Stimulated activated naive CD8-positive, alpha-beta T cell treated with anti-CD3 and anti-CD28 coated beads, Interleukin-15, amount 100 ng/mL, for 72 hours (primary cell): ENCODE data around the gene TMEM250.

Source experiments
- ATAC-seq: fragments of 150-1000 bp; cut with Tn5 transposase; 2 replicates; pipeline ENCODE4 v1.10.0; 2021; ENCODE audit warnings: mild to moderate bottlenecking, moderate library complexity
- DNase-seq, 2 donors: peaks; one replicate each; pipeline ENCODE4 v3.0.0; 2021 to 2022
- H3K27ac Mint-ChIP-seq, 2 donors: one replicate each; pipeline ENCODE4 v1.8.0; 2022; ENCODE audit warnings: mild to moderate bottlenecking in 2 of 2, mixed read lengths in 2 of 2, moderate library complexity in 2 of 2
- H3K27me3 Mint-ChIP-seq: one replicate; pipeline ENCODE4 v1.8.0; 2022; ENCODE audit warnings: mixed read lengths
- H3K4me1 Mint-ChIP-seq: one replicate; pipeline ENCODE4 v1.8.0; 2022; ENCODE audit warnings: mild to moderate bottlenecking, mixed read lengths
- H3K4me3 Mint-ChIP-seq, 2 donors: one replicate each; pipeline ENCODE4 v1.8.0; 2022; ENCODE audit warnings: mild to moderate bottlenecking in 2 of 2, mixed read lengths in 2 of 2, moderate library complexity in 1 of 2
- H3K9me3 Mint-ChIP-seq, 2 donors: one replicate each; pipeline ENCODE4 v1.8.0; 2022; ENCODE audit warnings: mixed read lengths in 2 of 2

Gene TMEM250

DNA sequence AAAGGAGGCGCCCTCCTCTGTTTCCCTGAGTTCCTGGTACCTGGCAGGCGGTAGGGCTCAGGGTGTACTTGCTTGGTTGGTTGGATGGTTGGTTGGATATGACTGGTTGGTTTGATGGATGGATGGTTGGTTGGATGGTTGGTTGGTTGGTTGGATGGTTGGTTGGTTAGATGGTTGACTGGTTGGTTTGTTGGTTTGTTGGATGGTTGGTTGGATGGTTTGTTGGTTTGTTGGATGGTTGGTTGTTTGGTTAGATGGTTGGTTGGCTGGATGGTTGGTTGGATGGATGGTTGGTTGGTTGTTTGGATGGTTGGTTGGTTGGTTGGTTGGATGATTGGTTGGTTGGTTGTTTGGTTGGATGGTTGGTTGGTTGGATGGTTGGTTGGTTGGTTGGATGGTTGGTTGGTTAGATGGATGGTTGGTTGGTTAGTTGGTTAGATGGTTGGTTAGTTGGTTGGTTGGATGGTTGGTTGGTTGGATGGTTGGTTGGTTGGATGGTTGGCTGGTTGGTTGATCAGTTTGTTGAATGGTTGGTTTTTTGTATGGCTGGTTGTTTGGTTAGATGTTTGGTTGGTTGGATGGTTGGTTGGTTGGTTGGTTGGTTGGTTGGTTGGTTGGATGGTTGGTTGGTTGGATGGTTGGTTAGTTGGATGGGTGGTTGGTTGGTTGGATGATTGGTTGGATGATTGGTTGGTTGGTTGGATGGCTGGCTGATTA is 6.5 kb upstream of the TMEM250 start:
- peak overlapping the region in 1 of 2 donors; percentile 43 for H3K27ac Mint-ChIP-seq
- H3K4me1 Mint-ChIP-seq, result peaks cover 11% of the 10 kb centered on the region
- peaks cover 20% of the 10 kb centered on the region for H3K27me3 Mint-ChIP-seq
- peaks cover 5 to 11% of the 10 kb centered on the region in 2 donors for H3K9me3 Mint-ChIP-seq
- ATAC-seq (no peak), DNase-seq (no peak)
- H3K4me3 Mint-ChIP-seq, result no peak overlapping the region

DNA sequence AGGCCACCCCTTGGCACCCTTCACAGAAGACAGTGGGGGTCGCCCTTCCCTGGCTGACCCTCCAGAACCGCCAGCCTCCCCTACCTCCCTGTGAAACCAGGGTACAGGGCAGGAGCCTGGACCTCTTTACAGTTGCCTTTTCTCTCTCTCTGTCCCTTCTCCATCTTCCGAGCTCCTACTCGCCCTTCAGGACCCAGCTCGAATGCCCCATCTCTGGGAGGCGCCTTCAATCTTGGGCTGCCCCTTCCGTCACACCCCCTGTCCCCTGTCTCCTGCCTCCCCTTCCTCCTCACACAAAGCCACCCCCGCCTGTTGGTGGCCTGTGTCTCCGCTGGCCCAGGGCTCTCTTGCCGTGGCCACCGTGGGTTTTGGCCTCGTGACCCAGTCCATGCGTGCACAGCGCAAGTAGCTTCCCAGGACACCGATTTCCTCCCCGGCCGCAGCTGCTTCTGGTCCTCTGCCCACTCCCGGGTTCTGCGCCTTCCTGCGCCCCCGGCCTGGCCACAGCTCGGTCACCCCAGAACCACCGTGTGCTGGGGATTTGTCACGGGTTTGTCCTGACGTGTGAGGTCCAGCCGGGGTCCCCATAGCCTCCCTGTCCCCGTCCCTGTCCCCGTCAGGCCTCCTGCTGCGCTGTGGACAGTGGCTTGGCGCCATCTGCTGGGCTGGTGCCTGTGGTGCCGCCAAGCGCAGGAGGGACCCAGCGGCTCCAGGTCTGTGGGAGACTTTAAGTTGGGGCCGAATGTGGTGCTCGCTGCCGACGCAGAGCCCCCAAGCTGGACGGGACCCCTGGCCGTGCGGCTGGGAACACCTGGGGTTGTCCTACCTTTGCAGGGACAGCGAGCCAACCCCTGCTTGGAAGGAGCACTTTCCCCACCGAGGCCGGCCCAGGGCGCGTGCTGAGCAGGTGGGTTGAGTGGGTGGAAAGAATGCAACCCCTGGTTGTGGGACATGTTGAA is 4.0 kb upstream of the TMEM250 start:
- peaks cover 11% of the 10 kb centered on the region for H3K27me3 Mint-ChIP-seq
- no peak overlapping the region for H3K27ac Mint-ChIP-seq
- H3K4me1 Mint-ChIP-seq, result peaks cover 11% of the 10 kb centered on the region
- H3K4me3 Mint-ChIP-seq, result no peak overlapping the region
- H3K9me3 Mint-ChIP-seq, result peaks cover 5 to 11% of the 10 kb centered on the region in 2 donors
- DNase-seq (peak; percentile 75 to 79), ATAC-seq (peak; percentile 36)

DNA sequence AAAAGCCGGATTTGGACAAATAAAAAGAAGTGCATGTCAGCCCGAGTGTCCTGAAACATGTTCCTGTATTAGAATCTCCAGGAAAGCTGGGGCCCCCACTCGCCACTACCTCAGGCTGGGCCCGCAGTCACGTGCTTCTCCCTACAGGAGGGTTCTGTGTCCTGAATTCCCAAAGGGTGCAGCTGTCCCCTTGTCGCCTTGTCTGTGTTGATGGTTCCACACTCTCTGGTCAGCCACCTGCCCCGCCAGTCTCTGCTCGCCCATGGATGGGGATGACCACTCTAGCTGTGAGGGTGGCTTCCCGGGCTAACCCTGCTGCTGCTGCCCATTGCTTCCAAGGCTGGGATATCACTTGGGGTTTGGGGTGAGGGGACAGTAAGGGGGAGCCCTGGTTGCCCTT is 3.1 kb upstream of the TMEM250 start:
- ATAC-seq, result no peak
- Mint-ChIP-seq H3K27ac (no peak overlapping the region), H3K9me3 (peaks cover 5 to 11% of the 10 kb centered on the region in 2 donors)

DNA sequence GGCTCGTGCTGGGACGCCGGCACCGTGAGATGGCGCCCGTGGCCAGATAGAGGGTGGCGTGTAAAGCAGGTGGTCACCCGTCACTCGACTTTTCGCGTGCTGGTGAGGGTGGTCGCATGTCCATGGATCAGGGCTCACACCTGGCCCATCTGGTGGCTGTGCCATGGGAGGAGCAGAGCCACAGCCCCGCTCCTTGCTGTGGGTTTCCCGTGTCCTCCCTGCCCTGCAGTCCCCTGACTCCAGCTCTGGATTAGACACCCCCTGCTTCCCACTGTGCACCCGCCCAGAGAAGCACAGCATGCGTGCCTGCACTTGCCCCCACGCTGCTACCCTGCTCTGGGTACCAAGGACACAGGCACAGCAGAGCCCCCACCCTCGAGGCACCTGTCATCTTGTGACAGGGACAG is 1.8 kb upstream of the TMEM250 start:
- Mint-ChIP-seq H3K9me3 (peaks cover 5 to 9% of the 10 kb centered on the region in 2 donors), H3K4me1 (peaks cover 25% of the 10 kb centered on the region), H3K4me3 (no peak overlapping the region), H3K27me3 (peaks cover 9% of the 10 kb centered on the region), H3K27ac (no peak overlapping the region)
- DNase-seq, result no peak
- no peak for ATAC-seq

More for the DNA sequence above, 3.1 kb upstream of the TMEM250 start:
- Mint-ChIP-seq H3K27me3 (peaks cover 11% of the 10 kb centered on the region), H3K4me1 (peaks cover 18% of the 10 kb centered on the region), H3K4me3 (no peak overlapping the region)
- DNase-seq, result no peak

DNA sequence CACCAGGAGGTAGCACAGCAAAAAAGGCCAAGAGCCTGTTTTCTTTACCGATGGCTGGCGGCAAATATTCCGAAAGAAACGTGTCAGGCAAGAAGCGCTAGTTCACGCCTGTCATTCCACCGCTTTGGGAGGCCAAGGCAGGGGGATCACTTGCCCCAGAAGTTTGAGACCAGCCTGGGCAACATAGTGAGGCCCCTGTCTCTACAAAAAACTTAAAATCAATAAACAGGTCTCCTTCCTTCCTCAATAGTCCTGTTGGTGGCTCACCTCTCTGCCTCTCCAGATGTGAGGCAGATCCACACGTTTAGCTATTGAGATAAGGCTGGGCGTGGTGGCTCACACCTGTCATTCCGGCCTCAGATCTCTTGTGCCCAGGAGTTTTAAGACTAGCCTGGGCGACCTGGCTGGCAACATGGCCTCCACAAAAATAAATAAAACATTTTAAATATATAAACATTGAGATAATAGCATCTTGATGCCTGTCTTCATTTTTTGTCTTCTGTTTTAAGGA is 1.3 kb upstream of the TMEM250 start:
- Mint-ChIP-seq H3K9me3 (peaks cover 3 to 4% of the 10 kb centered on the region in 2 donors), H3K27ac (peak overlapping the region in 1 of 2 donors; percentile 74), H3K4me3 (peak overlapping the region; percentile 78 to 79), H3K4me1 (peaks cover 30% of the 10 kb centered on the region), H3K27me3 (peaks cover 4% of the 10 kb centered on the region)
- DNase-seq, result no peak
- no peak for ATAC-seq

DNA sequence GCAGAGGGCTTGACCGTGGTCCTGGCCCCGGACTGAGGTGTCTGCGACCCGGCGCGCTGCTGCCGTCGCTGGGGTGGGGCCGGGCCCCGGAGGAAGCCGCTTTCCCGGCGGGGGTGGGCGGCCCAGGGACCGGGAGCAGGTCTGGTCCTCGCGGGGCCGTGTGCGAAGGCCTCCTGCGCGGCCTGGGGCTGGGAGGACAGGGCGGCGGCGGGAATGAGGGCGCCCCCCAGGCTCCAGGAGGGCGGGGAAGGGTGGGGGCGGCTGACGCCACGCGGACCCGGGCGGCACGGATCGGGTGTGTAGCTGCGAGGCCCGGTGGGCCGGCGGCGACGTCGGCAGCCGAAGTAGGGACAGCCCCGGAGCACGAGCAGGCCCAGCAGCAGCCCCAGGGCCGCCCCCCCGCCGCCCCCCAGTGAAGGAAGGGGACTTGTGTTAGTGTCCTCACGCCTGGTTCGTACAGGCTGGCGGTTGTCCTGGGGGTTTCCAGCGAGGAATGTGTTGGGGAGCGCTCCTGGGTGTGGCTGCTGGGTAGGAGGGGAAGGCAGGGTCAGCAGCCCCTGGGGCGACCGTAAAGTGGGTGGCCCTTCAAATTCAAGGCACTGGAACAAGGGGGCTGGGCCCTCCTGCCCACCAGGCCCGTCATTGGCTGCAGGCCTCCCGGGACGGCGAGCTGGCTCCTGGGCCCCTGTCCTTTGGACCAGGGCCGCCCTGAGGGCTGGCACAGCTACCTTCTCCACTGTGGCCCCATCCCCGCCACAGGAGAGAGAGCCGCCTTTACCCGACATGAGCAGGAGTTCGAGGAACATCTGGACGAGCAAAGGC is 597 bp upstream of the TMEM250 start:
- Mint-ChIP-seq H3K9me3 (no peaks in the 10 kb centered on the region), H3K4me3 (peak overlapping the region; percentile 78 to 79), H3K27me3 (no peaks in the 10 kb centered on the region), H3K27ac (peak overlapping the region in 1 of 2 donors; percentile 49), H3K4me1 (peaks cover 36% of the 10 kb centered on the region)
- peak; percentile 37 for ATAC-seq
- peak in 1 of 2 donors; percentile 41 for DNase-seq

DNA sequence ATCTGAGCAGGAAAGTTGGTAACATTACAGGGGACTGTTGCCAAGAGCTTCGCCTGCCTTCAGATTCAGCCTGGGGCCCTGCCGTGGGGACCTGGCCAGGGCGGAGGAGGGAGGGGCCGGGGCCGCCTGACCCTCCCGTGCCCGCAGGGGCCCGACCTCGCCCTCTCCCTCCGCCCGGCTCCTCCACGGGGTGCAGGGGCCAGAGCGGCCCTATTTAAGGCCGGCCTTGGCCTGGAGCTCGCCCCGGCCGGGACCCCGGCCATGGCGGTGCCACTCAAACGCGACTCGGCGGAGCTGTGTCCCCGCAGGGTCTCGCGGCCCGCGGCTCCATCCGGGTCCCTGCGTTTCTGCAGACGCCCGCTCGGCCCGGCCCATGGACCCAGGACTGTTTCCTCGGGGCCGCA is 757 bp downstream of the TMEM250 start:
- no peak for DNase-seq
- Mint-ChIP-seq H3K27me3 (no peaks in the 10 kb centered on the region), H3K4me1 (peaks cover 46% of the 10 kb centered on the region), H3K27ac (peak overlapping the region; percentile 42 to 57), H3K9me3 (no peaks in the 10 kb centered on the region), H3K4me3 (peak overlapping the region; percentile 90)
- ATAC-seq, result peak; percentile 3

DNA sequence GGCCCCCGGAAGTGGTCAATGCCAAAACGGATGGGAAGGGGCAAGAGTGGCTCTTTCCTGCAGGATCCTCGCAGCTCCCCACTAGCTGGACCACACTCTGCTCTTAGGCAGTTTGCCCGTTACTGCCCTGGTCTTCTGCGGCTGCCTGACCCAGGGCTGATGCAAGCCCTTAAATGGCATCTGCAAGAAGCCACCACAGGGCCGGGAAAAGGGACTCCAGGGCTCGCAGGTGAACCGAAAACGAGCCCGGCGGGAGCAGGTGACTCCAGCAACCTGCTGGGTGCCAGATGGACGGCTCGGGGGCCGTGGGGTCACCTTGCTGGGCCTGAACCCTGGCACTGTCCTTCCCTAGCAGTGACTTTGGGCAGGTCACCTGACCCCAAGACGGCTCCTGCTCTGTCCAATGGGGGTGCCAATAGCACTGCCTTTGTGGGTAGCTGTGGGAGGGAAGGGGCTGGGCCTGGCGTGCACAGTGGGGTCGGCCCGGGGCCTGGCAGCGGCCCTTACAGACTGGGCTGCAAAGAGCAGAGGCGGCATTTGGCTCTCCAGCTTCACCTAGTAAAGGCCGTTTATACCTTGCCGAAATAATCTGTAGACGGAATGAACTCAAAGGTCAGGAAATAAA is 1.3 kb downstream of the TMEM250 start:
- Mint-ChIP-seq H3K4me3 (peak overlapping the region; percentile 90), H3K27ac (peak overlapping the region; percentile 57 to 89), H3K27me3 (no peaks in the 10 kb centered on the region), H3K4me1 (peaks cover 46% of the 10 kb centered on the region), H3K9me3 (no peaks in the 10 kb centered on the region)
- ATAC-seq, result peak; percentile 53
- DNase-seq, result peak; percentile 68 to 75

DNA sequence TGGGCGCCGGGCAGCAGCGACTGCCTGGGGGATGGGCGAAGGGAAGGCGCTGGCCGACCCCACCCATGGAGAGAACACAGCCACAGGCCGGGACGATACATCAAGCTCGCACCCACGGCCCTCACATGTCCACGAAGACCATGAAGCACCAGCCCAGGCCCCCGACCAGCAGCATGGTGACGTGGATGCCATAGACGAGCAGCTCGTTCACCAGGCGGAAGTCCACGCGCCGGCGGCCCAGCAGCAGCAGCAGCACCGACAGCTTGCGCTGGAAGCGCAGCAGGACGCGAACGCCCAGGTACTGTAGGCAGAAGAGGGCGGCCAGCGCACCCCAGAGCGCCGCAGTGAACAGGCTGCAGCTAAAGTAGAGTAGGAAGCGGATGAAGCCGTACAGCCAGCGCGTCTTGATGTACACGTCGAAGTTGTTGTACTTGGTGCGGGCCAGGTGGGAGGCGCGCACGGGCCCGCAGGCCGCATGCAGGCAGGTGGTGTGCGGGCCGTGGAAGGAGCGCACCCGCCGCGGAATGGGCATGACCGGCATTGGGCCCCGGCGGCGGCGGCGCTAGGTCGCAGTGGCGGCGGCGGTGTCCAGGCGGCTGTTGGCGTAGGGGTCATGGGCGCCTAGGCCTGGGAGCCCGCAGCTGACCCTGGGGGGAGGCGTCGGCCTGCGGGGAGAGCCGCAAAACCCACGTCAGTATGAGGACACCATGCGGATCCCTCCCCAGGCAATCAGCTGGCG is 2.1 kb downstream of the TMEM250 start:
- peak overlapping the region in 1 of 2 donors; percentile 89 for H3K27ac Mint-ChIP-seq
- no peak for DNase-seq
- peak overlapping the region; percentile 90 for H3K4me3 Mint-ChIP-seq
- H3K4me1 Mint-ChIP-seq, result peaks cover 53% of the 10 kb centered on the region
- no peaks in the 10 kb centered on the region for H3K27me3 Mint-ChIP-seq
- no peaks in the 10 kb centered on the region for H3K9me3 Mint-ChIP-seq
- ATAC-seq, result no peak

DNA sequence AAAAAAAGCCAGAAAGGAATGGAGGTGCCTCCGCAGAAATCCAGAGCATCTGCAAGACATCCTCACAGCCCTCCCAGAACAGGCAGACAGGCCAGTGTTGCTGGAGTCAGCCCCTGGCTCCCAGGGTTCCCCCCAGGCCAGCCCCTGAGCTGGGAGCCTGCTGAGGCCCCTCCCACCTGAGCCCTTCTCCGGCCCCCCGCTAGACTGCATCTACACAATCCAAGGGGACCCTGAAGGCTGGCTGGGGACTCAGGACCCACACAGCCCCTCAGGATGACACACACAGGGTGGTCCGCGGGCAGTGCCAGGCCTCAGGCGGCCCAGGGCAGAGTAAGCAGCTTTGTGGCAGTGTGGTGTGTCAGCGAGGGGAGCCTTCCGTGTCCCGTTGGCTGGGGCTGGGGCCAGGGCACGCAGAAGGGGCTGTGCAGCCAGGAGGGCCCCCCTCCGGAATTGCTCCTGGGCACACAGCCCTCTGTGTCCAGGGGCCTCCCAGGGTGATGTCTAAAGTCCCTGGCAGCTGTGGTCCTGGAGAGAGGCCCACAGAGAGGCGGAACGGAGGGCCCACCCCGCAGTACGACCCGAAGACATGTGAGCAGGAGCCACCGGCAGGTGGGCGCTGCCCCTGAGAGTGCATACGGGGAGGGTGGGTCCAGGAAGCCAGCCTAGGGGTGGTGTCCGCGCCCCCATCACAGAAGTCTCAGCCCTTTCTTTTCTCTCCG is 2.9 kb downstream of the TMEM250 start:
- H3K27me3 Mint-ChIP-seq, result no peaks in the 10 kb centered on the region
- peak overlapping the region in 1 of 2 donors; percentile 59 for H3K4me3 Mint-ChIP-seq
- H3K27ac Mint-ChIP-seq, result peak overlapping the region in 1 of 2 donors; percentile 88
- H3K9me3 Mint-ChIP-seq, result no peaks in the 10 kb centered on the region
- H3K4me1 Mint-ChIP-seq, result peaks cover 61% of the 10 kb centered on the region
- no peak for ATAC-seq
- no peak for DNase-seq

DNA sequence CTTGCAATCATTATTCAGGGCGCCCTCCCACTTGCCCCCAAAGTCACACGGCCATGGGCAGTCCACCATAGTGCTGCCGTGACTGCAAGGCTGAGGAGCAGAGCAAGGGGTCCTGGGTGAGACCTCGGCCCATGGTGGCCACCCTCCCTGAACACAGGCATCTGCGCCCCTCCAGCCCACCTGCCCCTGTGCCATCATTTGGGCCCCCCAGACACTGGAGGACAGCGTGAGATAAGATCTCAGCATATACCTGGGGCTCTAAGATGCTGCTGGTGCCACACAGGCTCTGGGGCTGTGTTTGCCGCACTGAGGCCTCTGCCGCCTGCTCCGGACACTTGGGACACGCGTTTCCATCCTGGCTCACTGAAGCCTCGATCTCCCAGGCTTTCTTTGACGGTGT is 3.5 kb downstream of the TMEM250 start:
- H3K4me3 Mint-ChIP-seq, result no peak overlapping the region
- no peak overlapping the region for H3K27ac Mint-ChIP-seq
- DNase-seq (no peak), ATAC-seq (no peak)
- peaks cover 67% of the 10 kb centered on the region for H3K4me1 Mint-ChIP-seq
- no peaks in the 10 kb centered on the region for H3K9me3 Mint-ChIP-seq
- H3K27me3 Mint-ChIP-seq, result no peaks in the 10 kb centered on the region

DNA sequence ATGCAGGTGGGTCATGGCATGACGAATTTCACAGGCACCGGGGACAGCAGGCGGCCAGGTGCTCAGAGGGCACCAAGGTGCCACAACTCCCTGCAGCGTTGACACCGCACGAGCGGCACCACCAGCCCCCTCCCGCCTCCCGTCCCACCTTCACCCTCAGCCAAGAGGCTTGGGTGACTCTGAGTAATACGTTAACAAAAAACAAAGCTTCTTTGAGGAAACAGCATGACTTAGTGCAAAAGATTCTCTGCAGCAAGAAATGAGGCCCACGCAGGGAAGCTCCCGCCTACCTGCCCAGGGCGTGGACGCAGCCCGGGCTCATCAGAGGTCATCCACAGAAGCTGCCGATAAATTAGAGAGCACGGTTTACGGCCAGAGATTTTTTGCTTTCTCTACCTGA is 4.1 kb downstream of the TMEM250 start:
- Mint-ChIP-seq H3K4me1 (peaks cover 71% of the 10 kb centered on the region), H3K27me3 (no peaks in the 10 kb centered on the region), H3K4me3 (no peak overlapping the region), H3K9me3 (no peaks in the 10 kb centered on the region), H3K27ac (no peak overlapping the region)
- ATAC-seq, result no peak
- no peak for DNase-seq

DNA sequence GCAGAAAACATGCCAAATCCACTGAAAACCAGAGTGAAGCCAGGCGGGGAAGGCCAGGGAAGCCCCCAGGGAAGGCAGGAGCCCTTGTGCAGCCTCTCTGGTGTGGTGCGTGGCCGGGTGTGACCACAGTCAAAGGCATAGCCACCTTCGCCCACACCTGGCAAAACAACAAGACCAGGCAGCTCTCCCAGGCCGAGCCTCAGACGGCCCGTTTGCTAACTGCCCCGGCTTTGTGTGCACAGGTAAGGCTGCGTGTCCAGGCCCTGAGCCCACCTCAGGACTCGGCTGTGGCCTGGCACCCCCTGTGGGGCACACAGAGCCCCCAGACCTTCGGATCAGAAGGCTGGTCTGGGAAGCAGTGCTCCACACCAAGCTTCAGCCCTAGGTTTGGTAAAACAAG is 6.1 kb downstream of the TMEM250 start:
- peak overlapping the region; percentile 24 to 96 for H3K4me3 Mint-ChIP-seq
- ATAC-seq, result no peak
- H3K27me3 Mint-ChIP-seq, result no peaks in the 10 kb centered on the region
- no peaks in the 10 kb centered on the region for H3K9me3 Mint-ChIP-seq
- no peak for DNase-seq
- H3K4me1 Mint-ChIP-seq, result peaks cover 89% of the 10 kb centered on the region
- peak overlapping the region in 1 of 2 donors; percentile 39 for H3K27ac Mint-ChIP-seq
